GM19324 (cell line): ENCODE results near the gene PWWP2A.
"Not testable (repeated sequence)": the region's sequence is repeated elsewhere in the genome, so short reads cannot be mapped to it uniquely, and the experiment has no call there.

Source experiments
- ATAC-seq: cut with Tn5 transposase; IDR thresholded peaks from one replicate; pipeline ENCODE4 v1.9.1; 2021; ENCODE audit warnings: mild to moderate bottlenecking, moderate library complexity; ENCODE audit not compliant: unreplicated experiment, low FRiP score

The PWWP2A gene

DNA sequence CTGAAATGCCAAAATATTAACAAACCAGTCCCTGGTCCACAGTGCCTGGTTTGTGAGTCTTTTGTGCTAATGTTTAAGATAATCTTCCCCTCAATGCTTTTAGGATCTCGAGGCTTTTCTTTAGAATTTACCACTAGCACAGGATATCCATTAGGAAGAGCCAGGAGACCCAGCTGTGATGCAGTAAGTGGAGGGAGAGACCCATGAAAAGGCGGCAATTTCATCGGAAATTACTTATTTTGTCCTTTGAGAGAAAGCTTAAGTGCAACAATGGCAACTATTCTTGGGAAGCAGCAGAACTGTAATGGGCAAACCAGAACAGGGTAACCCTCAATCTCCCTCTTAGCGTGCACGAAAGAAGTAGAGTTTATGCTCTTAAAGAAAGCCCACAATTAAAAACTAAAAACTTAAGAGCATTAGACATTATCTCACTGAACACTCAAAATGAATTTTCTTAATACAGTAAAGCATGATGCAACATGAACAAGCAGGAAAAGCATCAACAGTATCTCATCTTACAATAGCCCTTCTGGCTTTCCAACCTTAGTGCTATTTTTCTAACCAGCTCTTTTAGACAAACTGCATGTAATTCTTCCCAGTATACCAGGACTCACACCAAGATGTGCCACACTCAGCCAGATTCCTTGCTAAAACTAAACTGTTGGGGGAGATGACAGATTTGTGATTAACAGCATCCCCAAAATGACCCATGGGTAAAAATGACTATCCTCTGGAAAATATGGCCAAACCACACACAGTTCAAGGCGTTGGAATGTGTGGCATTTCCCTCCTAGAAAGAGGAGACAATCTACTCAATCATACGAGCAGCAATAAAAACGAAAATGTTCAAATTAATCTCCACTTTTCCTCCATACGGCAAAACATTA is 36.4 kb downstream of the PWWP2A start:
- no peak for ATAC-seq

DNA sequence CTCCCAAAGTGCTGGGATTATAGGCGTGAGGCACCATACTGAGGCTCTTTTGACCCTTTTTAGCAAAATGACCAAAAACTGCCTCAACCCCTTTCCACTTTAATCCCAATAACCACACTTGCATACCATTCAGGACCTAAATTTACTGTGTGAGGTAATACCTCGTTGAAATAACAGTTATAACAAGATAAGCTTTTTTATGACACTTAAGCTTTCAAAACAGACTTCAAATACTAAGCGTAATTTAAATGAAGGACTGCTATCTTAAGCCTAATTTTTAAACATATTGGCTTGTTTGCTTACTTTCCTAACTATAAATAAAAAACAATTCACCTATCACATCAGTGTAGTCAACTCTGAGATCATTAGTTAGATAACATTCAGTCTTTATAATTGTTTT is 37.8 kb downstream of the PWWP2A start:
- no peak for ATAC-seq

DNA sequence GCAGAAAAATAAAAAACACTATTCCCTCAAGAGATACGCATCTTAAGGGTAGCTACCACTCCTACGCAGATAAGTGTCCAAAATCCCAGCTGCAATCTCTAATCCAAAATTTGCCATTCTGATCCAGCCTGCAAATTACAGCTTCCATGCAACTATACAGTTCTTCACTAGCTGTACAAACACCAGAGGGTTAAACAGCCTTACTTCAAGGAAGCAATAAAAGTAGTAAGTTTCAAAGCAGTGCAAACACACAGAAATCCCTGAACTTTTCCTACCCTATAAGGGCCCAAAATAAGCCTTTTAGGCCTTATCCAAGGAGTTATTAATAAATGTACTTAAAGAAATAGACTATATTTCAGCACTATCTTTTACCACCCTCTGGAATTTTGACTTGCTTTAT is 39.5 kb downstream of the PWWP2A start:
- ATAC-seq = no peak

DNA sequence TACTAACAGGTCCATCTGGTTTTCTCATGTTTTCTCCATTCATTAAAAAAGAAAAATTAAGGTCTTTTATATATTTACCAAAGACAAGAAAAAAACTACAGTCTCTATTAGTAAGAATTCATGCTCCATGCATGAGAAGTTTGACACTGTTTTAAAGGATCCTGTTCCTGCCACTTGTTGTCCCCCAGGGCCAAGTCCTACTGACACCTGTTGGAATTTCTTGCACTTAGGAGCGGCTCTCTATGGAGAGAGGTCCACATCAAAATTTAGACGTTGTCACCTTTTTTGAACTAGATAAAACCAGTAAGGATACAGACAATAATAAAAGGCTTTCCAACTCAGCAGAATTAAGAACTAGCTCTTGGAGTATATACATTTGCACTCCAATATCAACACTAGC is 42.3 kb downstream of the PWWP2A start:
- ATAC-seq = no peak

DNA sequence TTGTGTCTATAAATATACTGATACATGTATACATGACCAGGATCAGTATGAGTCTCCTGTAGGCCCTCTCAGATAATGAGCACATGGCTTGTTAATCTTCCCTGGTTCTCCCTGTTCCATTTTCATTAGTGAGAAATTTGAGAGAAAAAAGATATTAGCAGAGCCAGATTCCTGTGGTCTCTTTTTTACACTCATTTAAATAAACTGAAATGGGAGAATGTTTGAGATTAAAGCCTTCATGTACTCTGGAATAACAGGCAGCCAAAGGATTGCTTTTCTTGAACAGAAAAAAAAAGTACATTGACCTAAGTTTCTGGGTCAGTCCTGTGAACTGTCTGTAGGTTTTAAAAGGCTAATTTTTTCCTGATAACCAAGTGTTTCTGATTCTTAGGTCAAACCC is 44.2 kb downstream of the PWWP2A start:
- no peak for ATAC-seq

DNA sequence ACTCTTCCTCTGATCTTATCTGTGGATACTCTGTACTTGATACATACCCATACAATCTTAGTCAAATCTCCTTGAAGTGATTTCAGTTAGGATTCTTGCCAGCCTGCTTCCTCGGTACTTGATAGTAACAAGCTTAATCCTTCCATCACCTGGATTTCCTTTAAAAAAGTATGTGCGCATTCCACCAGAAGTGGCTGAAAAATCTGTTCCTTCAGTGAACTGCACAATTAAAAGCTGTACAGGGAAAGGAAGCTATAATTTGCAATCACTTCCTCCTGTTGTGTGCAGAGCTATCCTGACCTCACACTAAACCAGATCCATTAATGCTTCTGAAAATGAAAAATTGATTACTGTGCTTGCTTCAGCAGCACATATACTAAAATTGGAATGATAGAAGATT is 47.3 kb downstream of the PWWP2A start:
- no peak for ATAC-seq

DNA sequence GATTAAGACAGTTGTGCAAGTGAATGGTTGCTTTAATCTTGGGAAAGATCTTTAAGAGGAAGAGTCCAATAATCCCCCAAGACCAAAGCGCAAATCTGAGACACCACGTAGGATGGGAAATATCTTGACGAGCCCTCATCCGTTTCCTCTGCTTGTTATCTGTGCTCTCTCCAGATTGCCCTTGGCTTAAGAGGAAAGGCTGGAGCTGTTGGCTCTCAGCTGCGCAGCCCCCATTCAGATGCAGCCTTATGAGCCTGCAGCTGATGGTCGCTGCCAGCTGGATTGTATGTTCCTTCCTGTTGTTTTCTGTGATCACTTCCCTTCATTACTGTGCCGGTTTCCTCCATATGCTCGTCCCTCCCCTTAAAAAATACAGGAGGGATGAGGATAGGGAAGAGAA is 47.7 kb downstream of the PWWP2A start:
- ATAC-seq = no peak

DNA sequence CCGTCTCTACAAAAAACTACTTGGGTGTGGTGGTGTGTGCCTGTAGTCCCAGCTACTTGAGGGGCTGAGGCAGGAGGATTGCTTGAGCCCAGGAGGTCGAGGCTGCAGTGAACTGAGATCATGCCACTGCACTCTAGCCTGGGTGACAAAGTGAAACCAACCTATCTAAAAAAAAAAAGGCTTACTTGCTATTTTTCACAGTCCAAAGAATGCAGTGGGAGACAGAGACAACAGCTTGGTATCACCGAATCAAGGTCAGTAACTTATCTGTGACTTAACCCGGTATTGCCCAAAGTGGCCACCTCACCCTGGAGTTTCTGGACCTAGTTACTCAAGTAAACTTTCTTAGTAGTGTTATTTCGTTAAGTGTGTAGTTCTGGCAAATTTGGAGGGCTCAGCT is 50.1 kb downstream of the PWWP2A start:
- not testable (repeated sequence) for ATAC-seq

DNA sequence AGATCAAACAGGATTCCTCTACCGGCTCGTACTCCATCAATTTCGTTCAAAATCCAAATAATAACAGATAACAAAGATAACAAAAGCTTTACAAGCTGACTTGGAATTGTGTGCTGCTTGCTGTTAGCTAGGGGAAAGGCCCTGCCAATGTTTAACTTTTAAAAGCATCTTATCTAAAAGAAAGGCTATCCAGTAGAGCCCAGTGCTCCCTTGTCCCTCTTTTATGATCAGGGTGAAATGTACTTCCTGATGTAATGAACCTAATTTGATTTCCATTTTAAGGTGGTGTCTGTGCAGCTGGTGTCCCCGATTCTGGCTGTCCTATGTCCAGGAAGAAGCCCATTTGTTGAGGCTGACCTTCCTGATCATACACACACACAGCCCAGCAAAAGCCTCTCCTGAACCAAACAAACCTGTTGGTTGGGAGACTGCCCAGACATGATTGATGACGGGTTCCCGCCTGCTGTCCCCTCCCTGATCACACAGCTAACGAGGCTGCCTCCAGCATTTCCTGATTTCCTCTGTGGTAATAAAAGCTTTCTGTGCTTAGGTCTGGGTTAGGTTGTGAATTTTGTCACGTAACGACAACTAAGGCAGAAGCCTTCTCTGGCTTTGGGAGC is 54.1 kb downstream of the PWWP2A start:
- no peak for ATAC-seq

DNA sequence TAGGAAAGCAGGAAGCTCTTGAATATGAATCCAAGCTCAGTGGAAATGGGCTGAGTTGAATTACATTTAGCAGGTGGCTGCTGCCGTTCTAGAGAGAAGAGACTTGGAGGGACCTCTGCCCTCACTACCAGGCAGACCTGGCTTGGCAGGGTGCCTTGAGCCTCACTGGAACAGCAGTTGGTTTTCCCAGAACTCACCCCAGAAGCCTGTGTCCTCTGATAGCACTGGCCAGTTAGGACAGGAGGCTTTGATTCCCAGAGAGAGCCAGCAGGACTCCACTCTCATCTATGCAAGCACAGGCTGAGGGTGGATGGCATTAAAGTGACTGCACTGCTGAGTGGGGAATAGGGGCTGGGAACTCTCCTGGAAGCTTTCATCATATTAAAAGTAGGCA is 54.8 kb downstream of the PWWP2A start:
- ATAC-seq = no peak

DNA sequence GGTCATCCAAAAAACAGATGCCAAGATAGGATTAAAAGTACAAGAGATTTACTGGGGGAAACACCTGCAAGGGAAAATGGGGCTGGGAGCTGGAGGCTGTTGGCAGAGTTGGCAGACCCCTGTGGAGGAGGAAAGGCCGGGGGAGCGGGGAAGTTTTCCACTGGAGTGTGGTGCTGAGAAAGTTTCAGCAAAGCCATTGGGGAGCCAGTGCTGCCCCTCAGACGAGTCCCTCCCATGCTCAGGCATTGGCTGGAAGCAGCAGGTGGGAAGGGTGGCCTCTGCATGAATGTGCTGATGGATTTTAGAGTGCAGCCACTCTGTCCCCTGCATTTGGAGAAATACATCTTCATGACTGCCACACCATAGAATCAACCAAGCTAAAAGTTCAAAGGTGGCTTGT is 57.5 kb downstream of the PWWP2A start:
- no peak for ATAC-seq

DNA sequence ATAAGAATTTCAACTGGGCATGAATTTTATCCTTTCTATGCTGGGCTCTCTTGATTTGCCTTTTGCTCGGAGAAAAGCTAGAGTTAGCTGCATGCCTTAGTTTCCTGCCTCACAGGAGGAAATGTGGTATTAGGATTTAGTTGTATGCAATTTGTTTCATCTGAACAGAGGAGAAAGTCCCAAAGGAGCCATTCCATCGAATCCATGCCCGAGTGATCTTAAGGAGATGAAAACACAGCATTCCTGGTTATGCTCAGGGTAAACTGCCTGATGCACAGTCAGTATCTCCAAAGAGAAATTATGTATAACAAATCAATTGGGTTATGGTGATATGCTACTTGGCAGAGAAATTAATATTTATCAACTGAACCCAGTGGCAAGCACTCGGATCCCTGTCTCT is 59.2 kb downstream of the PWWP2A start:
- ATAC-seq = no peak

DNA sequence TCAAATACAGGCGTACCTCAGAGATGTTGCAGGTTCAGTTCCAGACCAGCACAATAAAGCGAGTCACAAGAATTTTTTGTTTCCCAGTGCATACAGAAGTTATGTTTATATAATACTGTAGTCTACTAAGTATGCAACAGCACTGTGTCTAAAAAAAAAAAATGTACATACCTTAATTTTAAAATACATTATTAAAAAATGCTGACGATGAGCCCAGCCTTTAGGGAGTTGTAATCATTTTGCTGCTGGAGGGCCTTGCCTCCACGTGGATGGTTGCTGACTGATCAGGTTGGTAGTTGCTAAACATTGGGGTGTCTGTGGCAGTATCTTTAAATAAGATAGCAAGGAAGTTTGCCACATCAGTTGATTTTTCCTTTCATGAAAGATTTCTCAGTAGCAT is 62.0 kb downstream of the PWWP2A start:
- ATAC-seq = no peak

DNA sequence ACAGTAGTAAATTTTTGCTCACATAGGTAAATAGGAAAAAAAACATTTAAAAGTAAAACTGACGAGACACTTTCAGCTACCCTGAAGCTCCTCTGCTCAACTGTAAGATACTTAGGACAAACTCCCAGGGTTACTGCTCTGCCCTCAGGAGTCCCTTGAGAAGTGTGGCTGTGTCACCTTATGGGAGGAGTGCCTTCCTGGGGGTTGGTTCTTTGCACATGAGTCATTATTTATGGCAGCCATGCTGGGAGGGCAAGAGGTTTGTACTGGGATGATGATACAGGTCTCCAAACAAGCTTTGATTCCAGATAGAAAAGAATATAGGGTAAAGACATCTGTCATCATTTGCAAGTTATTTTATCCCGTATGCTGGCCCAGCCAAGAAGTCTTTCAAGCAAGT is 64.4 kb downstream of the PWWP2A start:
- no peak for ATAC-seq

DNA sequence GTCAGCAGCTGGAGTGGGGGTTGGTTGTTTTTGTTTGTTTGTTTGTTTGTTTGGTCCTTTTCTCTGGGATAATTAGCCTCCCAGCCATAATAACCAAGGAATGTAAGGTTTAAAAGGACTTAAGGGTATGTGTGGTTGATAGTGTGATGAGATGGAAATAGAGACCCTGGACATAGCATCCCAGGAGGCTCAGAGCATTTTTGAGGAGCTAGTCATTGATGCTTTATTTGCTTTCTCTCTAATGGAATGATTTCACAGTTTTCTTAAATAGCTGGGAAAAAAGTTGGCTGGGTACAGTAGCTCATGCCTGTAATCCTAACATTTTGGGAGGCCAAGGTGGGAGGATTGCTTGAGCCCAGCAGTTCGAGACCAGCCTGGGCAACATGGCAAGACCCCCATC is 65.2 kb downstream of the PWWP2A start:
- ATAC-seq = no peak

DNA sequence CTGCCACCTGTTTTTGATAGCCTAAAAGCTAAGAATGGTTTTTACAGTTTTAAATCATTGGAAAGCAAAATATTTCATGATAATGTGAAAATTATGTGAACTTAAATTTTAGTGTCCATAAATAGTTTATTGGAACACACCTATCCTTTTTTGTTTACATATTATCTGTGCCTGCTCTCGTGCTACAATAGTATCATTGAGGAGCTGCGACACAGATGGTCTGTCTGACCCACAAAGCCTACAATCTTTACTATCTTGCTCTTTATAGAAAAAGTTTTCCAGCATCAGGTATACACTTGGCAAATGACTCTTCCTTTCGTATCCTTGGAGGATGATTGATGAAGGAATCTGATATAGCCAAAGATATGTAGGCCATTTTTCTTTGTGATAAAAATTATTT is 70.2 kb downstream of the PWWP2A start:
- no peak for ATAC-seq

DNA sequence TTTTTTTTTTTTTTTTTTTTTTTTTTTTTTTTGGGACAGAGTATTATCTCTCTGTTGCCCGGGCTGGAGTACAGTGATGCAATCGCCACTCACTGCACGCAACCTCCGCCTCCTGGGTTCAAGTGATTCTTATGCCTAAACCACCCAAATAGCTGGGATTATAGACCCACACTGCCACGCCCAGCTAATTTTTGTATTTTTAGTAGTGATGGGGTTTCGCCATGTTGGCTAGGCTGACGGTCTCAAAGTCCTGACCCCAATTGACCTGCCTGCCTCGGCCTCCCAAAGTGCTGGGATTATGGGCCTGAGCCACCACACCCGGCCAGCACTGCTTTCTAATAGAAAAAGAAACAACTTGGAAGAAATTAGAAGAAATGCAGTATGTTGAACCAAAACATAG is 71.1 kb downstream of the PWWP2A start:
- no peak for ATAC-seq

DNA sequence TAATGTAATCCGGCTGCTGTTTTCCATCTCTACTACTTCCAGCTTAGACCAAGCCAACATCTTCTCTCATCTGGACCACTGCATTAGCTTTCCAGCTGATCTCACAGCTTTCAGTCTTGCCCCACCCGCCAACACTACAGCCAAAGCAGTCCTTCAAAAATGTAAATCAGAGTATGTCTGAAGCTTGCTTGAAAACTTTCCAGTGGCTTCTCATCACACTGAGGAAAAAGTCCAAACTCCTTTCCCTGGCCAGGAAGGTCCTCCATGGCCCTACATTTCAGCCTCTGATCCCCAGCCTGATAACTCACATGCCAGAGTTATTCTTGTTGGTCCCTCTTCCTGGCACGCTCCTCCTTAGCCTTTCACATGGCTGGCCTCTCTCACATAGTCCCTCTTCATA is 71.8 kb downstream of the PWWP2A start:
- ATAC-seq = no peak

DNA sequence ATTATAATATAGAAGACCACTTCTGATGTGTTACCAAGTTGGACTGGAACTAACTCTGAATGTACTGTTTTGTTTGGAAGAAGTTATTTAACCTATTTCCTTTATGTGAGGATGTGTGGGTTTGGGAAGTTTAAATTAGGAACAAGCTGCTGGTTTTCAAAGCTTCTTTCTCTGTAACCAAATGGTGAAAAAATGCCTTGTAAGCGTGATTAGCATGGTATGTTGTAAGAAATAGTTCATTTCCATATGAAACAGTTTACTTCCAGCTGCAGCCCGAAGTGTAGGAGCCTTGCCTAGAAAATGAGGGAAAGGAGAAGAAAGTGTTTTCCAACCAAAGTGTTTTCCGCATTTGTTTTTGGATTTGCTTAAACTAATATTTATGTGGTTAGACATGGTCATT is 74.3 kb downstream of the PWWP2A start:
- no peak for ATAC-seq

DNA sequence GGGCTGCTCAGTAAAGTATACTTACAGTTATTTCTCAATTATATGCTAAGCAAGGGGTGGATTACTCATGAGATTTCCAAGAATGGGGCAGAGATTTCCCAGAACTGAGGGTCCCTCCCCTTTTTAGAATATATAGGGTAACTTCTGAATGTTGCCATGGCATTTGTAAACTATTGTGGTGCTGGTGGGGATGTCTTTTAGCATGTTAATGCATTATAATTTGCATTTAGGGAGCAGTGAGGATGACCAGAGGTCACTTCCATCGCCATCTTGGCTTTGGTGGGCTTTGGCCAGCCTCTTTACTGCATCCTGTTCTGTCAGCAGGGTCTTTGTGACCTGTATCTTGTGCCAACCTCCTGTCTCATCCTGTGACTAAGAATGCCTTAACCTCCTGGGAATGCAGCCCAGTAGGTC is 74.9 kb downstream of the PWWP2A start:
- ATAC-seq = no peak

DNA sequence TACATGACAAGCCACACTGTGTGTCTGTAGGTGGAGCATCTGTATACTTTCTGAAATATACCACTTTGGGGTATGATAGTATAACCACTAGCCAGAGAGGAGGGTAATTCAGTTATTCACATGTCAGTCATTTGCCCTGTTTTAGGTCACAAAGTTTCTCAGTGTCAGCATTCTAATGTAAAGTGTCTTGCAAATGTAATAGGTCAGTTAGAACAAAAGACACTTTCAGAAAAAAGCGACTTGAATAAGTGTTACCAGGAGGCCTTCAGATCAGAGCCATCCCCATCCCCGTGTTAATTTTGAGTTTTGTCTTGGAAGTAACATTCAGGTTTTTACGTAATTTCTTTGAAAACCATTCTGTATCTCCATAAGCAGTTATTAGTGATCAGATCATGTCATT is 76.6 kb downstream of the PWWP2A start:
- no peak for ATAC-seq
